ENCODE results near the gene CHMP1A. TPM values are rescaled to one million over a fixed set of nuclear protein-coding genes. Genes with fewer than 3 reads are reported as not detected.
"Not testable (repeated sequence)": the region's sequence is repeated elsewhere in the genome, so short reads cannot be mapped to it uniquely, and the experiment has no call there.

CHMP1A gene
- polyA plus RNA-seq, 4 donors, result 78.6 to 202 (median 138) TPM

DNA sequence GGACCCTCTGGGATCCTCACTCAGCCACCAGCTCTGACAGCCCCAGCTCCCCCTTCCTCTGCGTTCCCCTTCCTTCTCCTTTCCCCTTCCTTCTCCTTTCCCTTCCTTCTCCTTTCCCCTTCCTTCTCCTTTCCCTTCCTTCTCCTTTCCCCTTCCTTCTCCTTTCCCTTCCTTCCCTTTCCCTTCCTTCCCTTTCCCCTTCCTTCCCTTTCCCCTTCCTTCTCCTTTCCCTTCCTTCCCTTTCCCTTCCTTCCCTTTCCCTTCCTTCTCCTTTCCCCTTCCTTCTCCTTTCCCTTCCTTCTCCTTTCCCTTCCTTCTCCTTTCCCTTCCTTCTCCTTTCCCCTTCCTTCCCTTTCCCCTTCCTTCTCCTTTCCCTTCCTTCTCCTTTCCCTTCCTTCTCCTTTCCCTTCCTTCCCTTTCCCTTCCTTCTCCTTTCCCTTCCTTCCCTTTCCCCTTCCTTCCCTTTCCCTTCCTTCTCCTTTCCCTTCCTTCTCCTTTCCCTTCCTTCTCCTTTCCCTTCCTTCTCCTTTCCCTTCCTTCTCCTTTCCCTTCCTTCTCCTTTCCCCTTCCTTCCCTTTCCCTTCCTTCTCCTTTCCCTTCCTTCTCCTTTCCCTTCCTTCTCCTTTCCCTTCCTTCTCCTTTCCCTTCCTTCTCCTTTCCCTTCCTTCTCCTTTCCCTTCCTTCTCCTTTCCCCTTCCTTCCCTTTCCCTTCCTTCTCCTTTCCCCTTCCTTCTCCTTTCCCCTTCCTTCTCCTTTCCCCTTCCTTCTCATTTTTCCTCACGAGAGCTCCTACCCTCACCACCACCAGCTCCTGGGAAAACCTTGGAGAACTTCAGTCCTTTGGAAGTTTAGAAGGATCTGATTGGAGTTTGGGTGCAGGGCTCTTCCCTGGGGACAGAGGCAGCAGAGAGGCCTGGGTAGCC lies 22.8 kb downstream of the CHMP1A start:
- H3K9me3 ChIP-seq (ENCODE audit: control insufficient read depth in 2 of 2, insufficient read depth in 1 of 2, low read depth in 1 of 2, low read length in 1 of 2); H3K27ac ChIP-seq (ENCODE audit: low read depth in 1 of 3, low read length in 2 of 3); H3K27me3 ChIP-seq (ENCODE audit: control insufficient read depth in 3 of 3, insufficient read depth in 3 of 3, low read length in 3 of 3); DNase-seq; H3K4me3 ChIP-seq (ENCODE audit: low read depth in 1 of 3, low read length in 3 of 3); FAIRE-seq: not testable (repeated sequence)
- WGBS, 3 donors, result 77 to 86% (median 83%) methylated on average over 2 of the region's 2 CpGs
- peaks cover 2 to 46% (median 9%) of the 10 kb centered on the region in 3 donors for H3K36me3 ChIP-seq (ENCODE audit: control insufficient read depth in 3 of 3, insufficient read depth in 2 of 3, low read depth in 1 of 3, low read length in 3 of 3)
- peaks cover 0 to 30% (median 2%) of the 10 kb centered on the region in 3 donors for H3K4me1 ChIP-seq (ENCODE audit: control insufficient read depth in 3 of 3, insufficient read depth in 2 of 3, low read depth in 1 of 3, low read length in 2 of 3)

DNA sequence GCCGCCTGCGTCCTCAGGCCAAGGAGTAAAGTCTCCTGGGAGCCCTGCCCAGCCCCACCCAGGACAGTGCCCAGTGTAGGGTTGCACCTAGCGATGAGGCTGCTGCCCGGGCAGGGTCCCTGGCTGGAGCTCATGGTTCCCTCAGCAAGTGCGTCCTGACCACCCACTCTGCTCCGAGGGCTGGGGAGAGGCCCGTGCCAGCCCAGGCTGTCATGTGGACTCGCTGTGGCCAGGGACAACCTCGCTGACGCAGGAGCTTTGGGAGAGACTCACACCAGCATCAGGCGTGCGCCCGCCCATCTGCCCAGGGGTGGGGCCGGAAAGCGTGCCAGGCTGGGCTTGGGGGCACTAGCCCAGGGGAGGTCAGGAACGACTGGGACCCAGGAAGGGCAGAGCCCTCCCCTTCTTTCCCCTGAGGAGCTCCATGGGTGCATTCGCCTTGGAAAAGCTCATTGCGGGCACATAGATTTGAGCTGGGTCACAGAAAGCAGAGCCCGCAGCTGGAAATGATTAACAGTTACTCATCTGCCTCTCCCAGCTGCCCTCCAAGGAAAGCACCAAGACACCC lies 24.4 kb downstream of the CHMP1A start:
- H3K4me3 ChIP-seq (ENCODE audit: low read depth in 1 of 3, low read length in 3 of 3), result no peak overlapping the region
- H3K27ac ChIP-seq (ENCODE audit: low read depth in 1 of 3, low read length in 2 of 3), result peak overlapping the region in 2 of 3 donors; percentile 24 to 91
- peak in 1 of 2 donors; percentile 81 for DNase-seq
- FAIRE-seq, result no peak
- H3K27me3 ChIP-seq (ENCODE audit: control insufficient read depth in 3 of 3, insufficient read depth in 3 of 3, low read length in 3 of 3), result no peaks in the 10 kb centered on the region
- peaks cover 0 to 30% (median 6%) of the 10 kb centered on the region in 3 donors for H3K4me1 ChIP-seq (ENCODE audit: control insufficient read depth in 3 of 3, insufficient read depth in 2 of 3, low read depth in 1 of 3, low read length in 2 of 3)
- peaks cover 2 to 45% (median 9%) of the 10 kb centered on the region in 3 donors for H3K36me3 ChIP-seq (ENCODE audit: control insufficient read depth in 3 of 3, insufficient read depth in 2 of 3, low read depth in 1 of 3, low read length in 3 of 3)
- peaks cover 0 to 12% of the 10 kb centered on the region in 2 donors for H3K9me3 ChIP-seq (ENCODE audit: control insufficient read depth in 2 of 2, insufficient read depth in 1 of 2, low read depth in 1 of 2, low read length in 1 of 2)
- 21 to 63% (median 33%) methylated on average over 17 to 19 of the region's 19 CpGs for WGBS, 3 donors

DNA sequence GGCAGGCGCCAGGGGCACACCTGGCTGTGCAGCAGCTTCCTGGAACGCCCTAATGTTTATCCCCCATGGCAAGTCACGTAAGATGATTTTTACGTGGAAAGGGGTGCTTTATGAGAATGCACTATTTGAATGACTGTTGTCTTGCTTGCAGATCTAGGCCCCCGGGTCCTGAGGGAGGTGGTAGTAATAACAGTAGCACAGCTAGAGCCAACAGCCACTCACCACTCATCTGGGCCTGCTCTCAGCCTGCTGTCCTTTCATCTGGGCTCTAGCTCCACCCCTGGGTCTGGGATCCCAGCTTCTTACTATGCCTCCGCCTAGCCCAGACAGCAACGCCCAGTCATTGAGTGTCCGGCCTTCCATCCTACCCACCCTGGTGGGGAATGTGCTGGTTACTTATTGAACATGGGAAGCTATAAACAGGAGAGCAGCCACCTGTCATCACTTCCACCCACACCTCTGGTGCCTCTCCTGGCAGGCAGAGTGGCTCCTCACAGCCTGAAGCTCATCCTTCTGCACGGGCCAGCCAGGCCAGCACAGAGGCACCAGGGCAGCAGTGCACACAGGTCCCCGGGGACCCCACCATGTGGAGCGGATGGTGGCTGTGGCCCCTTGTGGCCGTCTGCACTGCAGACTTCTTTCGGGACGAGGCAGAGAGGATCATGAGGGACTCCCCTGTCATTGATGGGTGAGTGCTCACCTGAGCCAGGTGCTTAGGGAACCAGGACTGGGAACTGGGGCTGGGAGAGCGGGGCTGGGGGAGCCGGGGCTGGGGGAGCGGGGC lies 27.5 kb downstream of the CHMP1A start:
- peak overlapping the region; percentile 26 to 43 (median 27) for H3K27ac ChIP-seq (ENCODE audit: low read depth in 1 of 3, low read length in 2 of 3)
- no peaks in the 10 kb centered on the region for H3K27me3 ChIP-seq (ENCODE audit: control insufficient read depth in 3 of 3, insufficient read depth in 3 of 3, low read length in 3 of 3)
- peaks cover 0 to 12% of the 10 kb centered on the region in 2 donors for H3K9me3 ChIP-seq (ENCODE audit: control insufficient read depth in 2 of 2, insufficient read depth in 1 of 2, low read depth in 1 of 2, low read length in 1 of 2)
- H3K4me3 ChIP-seq (ENCODE audit: low read depth in 1 of 3, low read length in 3 of 3), result peak overlapping the region in 1 of 3 donors; percentile 37
- FAIRE-seq, result no peak
- peak; percentile 61 to 97 for DNase-seq
- 68 to 85% (median 73%) methylated on average over 17 of the region's 17 CpGs for WGBS, 3 donors
- peaks cover 0 to 39% (median 6%) of the 10 kb centered on the region in 3 donors for H3K4me1 ChIP-seq (ENCODE audit: control insufficient read depth in 3 of 3, insufficient read depth in 2 of 3, low read depth in 1 of 3, low read length in 2 of 3)
- peaks cover 0 to 22% (median 0%) of the 10 kb centered on the region in 3 donors for H3K36me3 ChIP-seq (ENCODE audit: control insufficient read depth in 3 of 3, insufficient read depth in 2 of 3, low read depth in 1 of 3, low read length in 3 of 3)

DNA sequence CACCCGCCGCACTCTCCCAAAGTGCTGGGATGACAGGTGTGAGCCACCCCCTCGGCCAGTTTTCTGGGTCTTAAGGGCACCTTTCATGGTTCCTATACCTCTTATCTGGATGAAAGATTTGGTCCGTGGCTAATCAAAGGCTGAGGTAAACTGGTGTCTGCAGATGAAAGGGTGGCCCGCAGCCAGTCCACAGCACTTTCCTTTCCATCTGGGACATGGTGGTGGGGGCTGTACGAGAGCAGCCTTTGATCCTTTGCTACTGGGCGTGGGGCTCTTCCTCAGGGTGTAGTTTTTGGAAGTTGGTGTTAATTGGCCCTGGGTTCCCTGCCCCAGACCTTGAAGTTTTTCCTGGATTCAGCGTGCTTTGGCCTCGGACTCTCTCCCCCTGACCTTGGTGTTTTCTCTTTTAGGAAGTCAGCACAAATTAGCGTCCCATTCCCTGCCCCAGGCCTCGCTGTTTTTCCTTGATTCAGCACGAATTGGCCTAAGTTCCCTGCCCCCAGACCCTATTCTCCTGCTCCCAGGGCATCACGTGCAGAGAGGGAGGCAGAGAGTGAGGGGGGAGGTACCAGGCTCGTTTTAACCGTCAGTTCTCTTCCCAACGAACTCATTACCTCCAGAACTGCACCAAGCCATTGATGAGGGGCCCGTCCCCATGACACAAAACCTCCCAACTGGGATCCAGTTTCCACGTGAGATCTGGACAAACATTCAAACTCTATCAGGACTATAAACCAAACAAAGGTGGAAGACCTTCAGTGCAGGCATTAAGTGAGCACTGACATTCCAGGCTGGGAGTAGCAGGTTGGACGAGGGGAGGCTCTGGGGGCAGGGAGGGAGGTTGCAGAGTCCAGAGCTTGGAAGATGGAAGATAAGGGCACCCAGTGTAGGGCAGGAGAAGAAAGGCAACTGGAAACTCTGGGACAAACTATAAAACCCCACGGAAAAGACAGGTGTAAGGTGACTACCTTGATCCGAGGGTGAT lies 32.4 kb downstream of the CHMP1A start:
- DNase-seq (peak; percentile 63 to 69), FAIRE-seq (no peak)
- Histone ChIP-seq H3K27ac (ENCODE audit: low read depth in 1 of 3, low read length in 2 of 3) (peak overlapping the region in 1 of 3 donors; percentile 61), H3K4me1 (ENCODE audit: control insufficient read depth in 3 of 3, insufficient read depth in 2 of 3, low read depth in 1 of 3, low read length in 2 of 3) (peaks cover 0 to 20% (median 3%) of the 10 kb centered on the region in 3 donors), H3K4me3 (ENCODE audit: low read depth in 1 of 3, low read length in 3 of 3) (no peak overlapping the region), H3K36me3 (ENCODE audit: control insufficient read depth in 3 of 3, insufficient read depth in 2 of 3, low read depth in 1 of 3, low read length in 3 of 3) (peaks cover 0 to 32% (median 0%) of the 10 kb centered on the region in 3 donors), H3K27me3 (ENCODE audit: control insufficient read depth in 3 of 3, insufficient read depth in 3 of 3, low read length in 3 of 3) (peaks cover 0 to 3% (median 2%) of the 10 kb centered on the region in 3 donors), H3K9me3 (ENCODE audit: control insufficient read depth in 2 of 2, insufficient read depth in 1 of 2, low read depth in 1 of 2, low read length in 1 of 2) (peaks cover 0 to 10% of the 10 kb centered on the region in 2 donors)
- WGBS, 3 donors, result 9 to 45% (median 23%) methylated on average over 21 of the region's 21 CpGs

- WGBS, 3 donors, result 53 to 80% (median 73%) methylated on average over 28 of the region's 28 CpGs
- Histone ChIP-seq H3K27me3 (ENCODE audit: control insufficient read depth in 3 of 3, insufficient read depth in 3 of 3, low read length in 3 of 3) (peaks cover 0 to 3% (median 2%) of the 10 kb centered on the region in 3 donors), H3K9me3 (ENCODE audit: control insufficient read depth in 2 of 2, insufficient read depth in 1 of 2, low read depth in 1 of 2, low read length in 1 of 2) (no peaks in the 10 kb centered on the region), H3K4me3 (ENCODE audit: low read depth in 1 of 3, low read length in 3 of 3) (no peak overlapping the region), H3K4me1 (ENCODE audit: control insufficient read depth in 3 of 3, insufficient read depth in 2 of 3, low read depth in 1 of 3, low read length in 2 of 3) (peaks cover 0 to 20% (median 0%) of the 10 kb centered on the region in 3 donors), H3K36me3 (ENCODE audit: control insufficient read depth in 3 of 3, insufficient read depth in 2 of 3, low read depth in 1 of 3, low read length in 3 of 3) (peaks cover 0 to 25% (median 0%) of the 10 kb centered on the region in 3 donors), H3K27ac (ENCODE audit: low read depth in 1 of 3, low read length in 2 of 3) (peak overlapping the region in 2 of 3 donors; percentile 2 to 39)
- DNase-seq (no peak), FAIRE-seq (no peak)
Measured at GRCh38 chr16:89623511-89624261, 33.8 kb downstream of the CHMP1A start.

DNA sequence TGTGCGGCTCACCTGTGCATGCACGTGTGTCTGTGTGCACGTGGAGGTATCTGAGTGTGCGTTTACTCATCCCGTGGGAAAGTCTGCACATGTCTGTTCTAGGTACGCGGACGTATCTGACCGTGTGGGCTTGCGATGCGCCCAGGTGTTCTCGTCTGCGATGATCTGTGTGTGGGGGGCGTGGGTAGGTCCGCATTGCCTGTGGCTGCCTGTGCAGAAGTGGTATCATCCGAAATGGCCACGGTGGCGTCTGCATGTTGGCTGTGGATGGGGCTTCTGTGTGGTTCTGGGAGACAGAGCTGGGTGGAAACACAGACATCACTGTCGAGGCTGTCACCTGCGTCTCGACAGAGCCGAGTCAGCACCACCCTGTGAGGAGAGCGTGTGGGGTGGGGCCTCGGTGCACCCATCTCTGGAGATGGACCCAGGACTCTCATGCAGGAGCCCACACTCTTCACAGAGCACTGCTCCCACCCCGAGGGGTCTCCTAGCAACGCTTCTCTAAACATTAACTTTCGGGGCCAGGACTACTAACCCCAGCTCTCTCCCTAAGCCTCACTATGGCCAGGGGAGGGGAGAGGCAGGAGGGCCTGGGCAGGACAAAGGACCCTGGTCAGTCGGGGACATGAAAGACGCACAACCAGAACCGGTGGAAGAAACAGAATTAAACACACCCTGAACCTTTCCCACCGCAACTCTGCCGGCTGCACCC lies 35.7 kb downstream of the CHMP1A start:
- no peak overlapping the region for H3K4me3 ChIP-seq (ENCODE audit: low read depth in 1 of 3, low read length in 3 of 3)
- H3K9me3 ChIP-seq (ENCODE audit: control insufficient read depth in 2 of 2, insufficient read depth in 1 of 2, low read depth in 1 of 2, low read length in 1 of 2), result no peaks in the 10 kb centered on the region
- H3K27me3 ChIP-seq (ENCODE audit: control insufficient read depth in 3 of 3, insufficient read depth in 3 of 3, low read length in 3 of 3), result peaks cover 0 to 3% (median 2%) of the 10 kb centered on the region in 3 donors
- FAIRE-seq (no peak), DNase-seq (peak in 1 of 2 donors; percentile 47)
- peaks cover 0 to 28% (median 0%) of the 10 kb centered on the region in 3 donors for H3K36me3 ChIP-seq (ENCODE audit: control insufficient read depth in 3 of 3, insufficient read depth in 2 of 3, low read depth in 1 of 3, low read length in 3 of 3)
- no peak overlapping the region for H3K27ac ChIP-seq (ENCODE audit: low read depth in 1 of 3, low read length in 2 of 3)
- peaks cover 0 to 25% (median 0%) of the 10 kb centered on the region in 3 donors for H3K4me1 ChIP-seq (ENCODE audit: control insufficient read depth in 3 of 3, insufficient read depth in 2 of 3, low read depth in 1 of 3, low read length in 2 of 3)
- WGBS, 3 donors, result 84 to 88% (median 86%) methylated on average over 32 of the region's 32 CpGs

All from small intestine (tissue), 7 donors.